ENCODE results near the gene CDC25B.

CDC25B gene

GRCh38 chr20:3808544-3808943, 12.4 kb downstream of the CDC25B start:
- no peak overlapping the region for H3K4me3 ChIP-seq (ENCODE audit: control insufficient read depth, low read depth, low read length)
- TF ChIP-seq CTCF (IDR thresholded peaks at IDR 0.05; ENCODE audit: control insufficient read depth, insufficient read depth, low read depth, low read length, missing control alignments): no peak
- DNase-seq (ENCODE audit: low read depth): no peak

- peak overlapping the region; percentile 39 for H3K4me3 ChIP-seq (ENCODE audit: control insufficient read depth, low read depth, low read length)
- TF ChIP-seq CTCF (IDR thresholded peaks at IDR 0.05; ENCODE audit: control insufficient read depth, insufficient read depth, low read depth, low read length, missing control alignments): no peak
- DNase-seq (ENCODE audit: low read depth): peak; percentile 98
These were observed 15.6 kb downstream of the CDC25B start for GRCh38 chr20:3811467-3812258.

- TF ChIP-seq CTCF (IDR thresholded peaks at IDR 0.05; ENCODE audit: control insufficient read depth, insufficient read depth, low read depth, low read length, missing control alignments): no peak
- DNase-seq (ENCODE audit: low read depth): no peak
These were observed 16.2 kb downstream of the CDC25B start for GRCh38 chr20:3812259-3812681.

GRCh38 chr20:3812975-3813847, 17.1 kb downstream of the CDC25B start:
- DNase-seq (ENCODE audit: low read depth): no peak
- no peak for TF ChIP-seq CTCF (IDR thresholded peaks at IDR 0.05; ENCODE audit: control insufficient read depth, insufficient read depth, low read depth, low read length, missing control alignments)
- H3K4me3 ChIP-seq (ENCODE audit: control insufficient read depth, low read depth, low read length): no peak overlapping the region

More at GRCh38 chr20:3812259-3812681, 16.2 kb downstream of the CDC25B start:
- H3K4me3 ChIP-seq (ENCODE audit: control insufficient read depth, low read depth, low read length): no peak overlapping the region

GRCh38 chr20:3813848-3814581, 17.9 kb downstream of the CDC25B start:
- no peak for DNase-seq (ENCODE audit: low read depth)
- H3K4me3 ChIP-seq (ENCODE audit: control insufficient read depth, low read depth, low read length): no peak overlapping the region
- no peak for TF ChIP-seq CTCF (IDR thresholded peaks at IDR 0.05; ENCODE audit: control insufficient read depth, insufficient read depth, low read depth, low read length, missing control alignments)

GRCh38 chr20:3814928-3815495, 18.9 kb downstream of the CDC25B start:
- no peak for DNase-seq (ENCODE audit: low read depth)
- H3K4me3 ChIP-seq (ENCODE audit: control insufficient read depth, low read depth, low read length): no peak overlapping the region
- TF ChIP-seq CTCF (IDR thresholded peaks at IDR 0.05; ENCODE audit: control insufficient read depth, insufficient read depth, low read depth, low read length, missing control alignments): no peak
